Suprapubic skin (tissue), 4 donors: ENCODE results near the gene S100G.

Experiments used
- EP300 ChIP-seq: sonication (generic); formaldehyde crosslinking; IDR thresholded peaks from one replicate; pipeline ENCODE4 v1.6.1; 2017; ENCODE audit warnings: antibody characterized with exemption
- POLR2A ChIP-seq, 2 donors: fragments of 450-650 bp; IDR thresholded peaks; one replicate each; pipeline ENCODE4 v1.6.1; 2017; ENCODE audit warnings: antibody characterized with exemption in 2 of 2, mild to moderate bottlenecking in 2 of 2, moderate library complexity in 2 of 2
- POLR2AphosphoS5 ChIP-seq, 3 donors: sonication (generic); formaldehyde crosslinking; IDR thresholded peaks; one replicate each; pipeline ENCODE4 v1.6.1; 2017; ENCODE audit warnings: antibody characterized with exemption in 3 of 3
- TF ChIP-seq, protein P1 (sequence below), 2 donors: fragments of 200-600 bp in 1 of 2; fragments of 450-650 bp in 1 of 2; sonication (generic) in 1 of 2; IDR thresholded peaks; one replicate each; pipeline ENCODE4 v1.5.1; 2016 to 2019; ENCODE audit warnings: antibody characterized with exemption in 2 of 2, mild to moderate bottlenecking in 1 of 2, moderate library complexity in 1 of 2

DNA sequence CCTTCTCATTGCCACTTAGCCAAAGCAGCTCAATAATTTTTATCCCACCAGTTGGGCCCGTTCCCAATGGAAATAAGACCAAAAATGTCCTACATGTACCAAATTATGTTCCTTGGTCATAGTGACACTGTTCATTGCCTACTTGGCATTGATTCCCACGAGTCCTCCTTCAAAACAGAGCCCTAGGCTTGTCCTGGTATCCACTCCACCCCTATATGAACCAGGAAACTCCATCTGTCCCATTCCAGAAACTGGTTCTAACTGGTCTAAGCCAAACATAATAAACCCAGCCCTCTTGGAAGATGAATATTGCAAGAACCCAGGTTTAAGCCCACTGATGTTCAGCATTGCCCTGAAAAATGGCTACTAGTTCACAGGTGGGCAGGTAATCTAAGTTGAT, 30.9 kb upstream of the S100G start:
- TF ChIP-seq, protein P1, sequence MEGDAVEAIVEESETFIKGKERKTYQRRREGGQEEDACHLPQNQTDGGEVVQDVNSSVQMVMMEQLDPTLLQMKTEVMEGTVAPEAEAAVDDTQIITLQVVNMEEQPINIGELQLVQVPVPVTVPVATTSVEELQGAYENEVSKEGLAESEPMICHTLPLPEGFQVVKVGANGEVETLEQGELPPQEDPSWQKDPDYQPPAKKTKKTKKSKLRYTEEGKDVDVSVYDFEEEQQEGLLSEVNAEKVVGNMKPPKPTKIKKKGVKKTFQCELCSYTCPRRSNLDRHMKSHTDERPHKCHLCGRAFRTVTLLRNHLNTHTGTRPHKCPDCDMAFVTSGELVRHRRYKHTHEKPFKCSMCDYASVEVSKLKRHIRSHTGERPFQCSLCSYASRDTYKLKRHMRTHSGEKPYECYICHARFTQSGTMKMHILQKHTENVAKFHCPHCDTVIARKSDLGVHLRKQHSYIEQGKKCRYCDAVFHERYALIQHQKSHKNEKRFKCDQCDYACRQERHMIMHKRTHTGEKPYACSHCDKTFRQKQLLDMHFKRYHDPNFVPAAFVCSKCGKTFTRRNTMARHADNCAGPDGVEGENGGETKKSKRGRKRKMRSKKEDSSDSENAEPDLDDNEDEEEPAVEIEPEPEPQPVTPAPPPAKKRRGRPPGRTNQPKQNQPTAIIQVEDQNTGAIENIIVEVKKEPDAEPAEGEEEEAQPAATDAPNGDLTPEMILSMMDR (IDR thresholded peaks at IDR 0.05) = no peak
- TF ChIP-seq POLR2A (IDR thresholded peaks at IDR 0.05) (no peak), EP300 (no peak), POLR2AphosphoS5 (IDR thresholded peaks at IDR 0.05) (no peak)
